ENCODE measurements around the gene SCN10A.

GRCh38 chr3:38652934-38653333 lies 163.1 kb downstream of the SCN10A start:
- TF ChIP-seq CTCF (IDR thresholded peaks at IDR 0.05) (no peak), POLR2AphosphoS5 (IDR thresholded peaks at IDR 0.05; ENCODE audit: low read depth, low read length) (no peak), IRF3 (IDR thresholded peaks at IDR 0.05; ENCODE audit: low read depth, low read length) (no peak), EP300 (IDR thresholded peaks at IDR 0.05; ENCODE audit: borderline replicate concordance in 1 of 2, low read depth in 1 of 2, low read length in 1 of 2) (no peak), YY1 (IDR thresholded peaks at IDR 0.05; ENCODE audit: low read depth) (no peak), USF2 (IDR thresholded peaks at IDR 0.05; ENCODE audit: borderline replicate concordance, low read depth, low read length) (no peak), PBX3 (IDR thresholded peaks at IDR 0.05) (no peak), TAF1 (IDR thresholded peaks at IDR 0.05; ENCODE audit: borderline replicate concordance, low read depth, low read length) (no peak), GATA2 (CRISPR knock-in tag; IDR thresholded peaks at IDR 0.05) (no peak), NRF1 (IDR thresholded peaks at IDR 0.05; ENCODE audit: low read depth, low read length) (no peak), SMC3 (IDR thresholded peaks at IDR 0.05; ENCODE audit: low read depth, low read length) (no peak)

All from SK-N-SH (cell line).